ENCODE measurements around the gene PROZ. TPM values are rescaled to one million over a fixed set of nuclear protein-coding genes. Genes with fewer than 3 reads are reported as not detected.

The PROZ gene
- total and polyA plus RNA-seq, 2 of the 13 experiments (the other 11 are each of a cell fraction or from before 2014, with no cell fraction given) = 5.6 to 22.5 TPM

GRCh38 chr13:113183450-113184129 is 25.1 kb downstream of the PROZ start (continued):
- peak; percentile 69 for TF ChIP-seq IKZF5 (CRISPR knock-in tag; IDR thresholded peaks at IDR 0.05)
- no peak for TF ChIP-seq TRIM24 (CRISPR knock-in tag; IDR thresholded peaks at IDR 0.05)
- TF ChIP-seq ZNF597 (CRISPR knock-in tag; IDR thresholded peaks at IDR 0.05) = no peak
- TF ChIP-seq ZBTB1 (CRISPR knock-in tag; IDR thresholded peaks at IDR 0.05; ENCODE audit: borderline replicate concordance) = no peak
- no peak for TF ChIP-seq REPIN1 (CRISPR knock-in tag; IDR thresholded peaks at IDR 0.05; ENCODE audit: borderline replicate concordance, low read depth)
- TF ChIP-seq ATF7 (IDR thresholded peaks at IDR 0.05) = no peak
- TF ChIP-seq ATF7 (CRISPR knock-in tag; IDR thresholded peaks at IDR 0.05) = peak; percentile 43; the same call in 1 of the 2 replicates
- peak; percentile 75; the same call in 1 of the 2 replicates for TF ChIP-seq ARID4A (CRISPR knock-in tag; IDR thresholded peaks at IDR 0.05; ENCODE audit: borderline replicate concordance)
- TF ChIP-seq SIX4 (CRISPR knock-in tag; IDR thresholded peaks at IDR 0.05) = no peak
- 0 out of 2 replicates have a peak, but pooled peaks have one; percentile 24 for TF ChIP-seq HHEX (CRISPR knock-in tag; IDR thresholded peaks at IDR 0.05)
- peak; percentile 60; the same call in 1 of the 2 replicates for TF ChIP-seq KLF6 (CRISPR knock-in tag; IDR thresholded peaks at IDR 0.05)
- no peak for TF ChIP-seq KAT7 (CRISPR knock-in tag; IDR thresholded peaks at IDR 0.05; ENCODE audit: borderline replicate concordance)
- TF ChIP-seq ZNF431 (CRISPR knock-in tag; IDR thresholded peaks at IDR 0.05; ENCODE audit: borderline replicate concordance, low read depth) = no peak
- 0 out of 2 replicates have a peak, but pooled peaks have one; percentile 37 for TF ChIP-seq KDM6A (CRISPR knock-in tag; IDR thresholded peaks at IDR 0.05; ENCODE audit: low read depth)
- no peak for TF ChIP-seq DMTF1 (CRISPR knock-in tag; IDR thresholded peaks at IDR 0.05)
- TF ChIP-seq CREB1 (IDR thresholded peaks at IDR 0.05) = peak; percentile 61
- TF ChIP-seq CREB1 (CRISPR knock-in tag; IDR thresholded peaks at IDR 0.05) = peak; percentile 65; the same call in 1 of the 2 replicates
- no peak for TF ChIP-seq AHR (CRISPR knock-in tag; IDR thresholded peaks at IDR 0.05)
- TF ChIP-seq GFI1 (CRISPR knock-in tag; IDR thresholded peaks at IDR 0.05; ENCODE audit: borderline replicate concordance) = peak; percentile 62; the same call in 1 of the 2 replicates
- TF ChIP-seq E2F1 (CRISPR knock-in tag; IDR thresholded peaks at IDR 0.05) = no peak

All from HepG2 (cell line).